Stimulated activated CD4-positive, alpha-beta T cell treated with anti-CD3 and anti-CD28 coated beads, Interleukin-4, amount 100 ng/mL, for 1 hour (primary cell): Measurements from ENCODE around the gene SMIM24.
"Not testable (repeated sequence)": the region's sequence is repeated elsewhere in the genome, so short reads cannot be mapped to it uniquely, and the experiment has no call there.

Source experiments
- DNase-seq: peaks from one replicate; pipeline ENCODE4 v3.0.0-alpha.2; 2020

The SMIM24 gene

GRCh38 chr19:3454656-3455392, 25.5 kb downstream of the SMIM24 start:
- no peak for DNase-seq

DNA sequence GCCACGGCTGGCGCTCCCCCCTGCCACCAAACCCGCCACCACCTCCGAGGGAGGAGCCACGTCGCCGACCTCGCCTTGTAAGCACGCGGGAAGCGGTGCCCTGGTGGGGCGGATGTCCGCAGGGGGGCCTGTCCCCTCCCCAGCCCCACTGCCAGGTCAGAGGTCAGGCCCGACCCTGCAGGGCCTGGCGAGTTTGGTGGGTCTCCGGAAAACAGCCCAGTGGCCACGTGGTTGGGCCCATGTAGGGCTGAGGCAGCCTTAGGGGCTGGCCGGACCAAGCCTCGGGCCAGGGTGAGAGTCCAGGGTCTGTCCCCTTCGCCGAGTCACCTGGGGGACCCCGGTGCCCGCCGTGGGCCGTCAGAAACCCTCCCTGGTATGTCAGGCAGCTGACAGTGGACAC, 26.5 kb downstream of the SMIM24 start:
- DNase-seq, result no peak

GRCh38 chr19:3452942-3453214, 27.4 kb downstream of the SMIM24 start:
- DNase-seq, result not testable (repeated sequence)

DNA sequence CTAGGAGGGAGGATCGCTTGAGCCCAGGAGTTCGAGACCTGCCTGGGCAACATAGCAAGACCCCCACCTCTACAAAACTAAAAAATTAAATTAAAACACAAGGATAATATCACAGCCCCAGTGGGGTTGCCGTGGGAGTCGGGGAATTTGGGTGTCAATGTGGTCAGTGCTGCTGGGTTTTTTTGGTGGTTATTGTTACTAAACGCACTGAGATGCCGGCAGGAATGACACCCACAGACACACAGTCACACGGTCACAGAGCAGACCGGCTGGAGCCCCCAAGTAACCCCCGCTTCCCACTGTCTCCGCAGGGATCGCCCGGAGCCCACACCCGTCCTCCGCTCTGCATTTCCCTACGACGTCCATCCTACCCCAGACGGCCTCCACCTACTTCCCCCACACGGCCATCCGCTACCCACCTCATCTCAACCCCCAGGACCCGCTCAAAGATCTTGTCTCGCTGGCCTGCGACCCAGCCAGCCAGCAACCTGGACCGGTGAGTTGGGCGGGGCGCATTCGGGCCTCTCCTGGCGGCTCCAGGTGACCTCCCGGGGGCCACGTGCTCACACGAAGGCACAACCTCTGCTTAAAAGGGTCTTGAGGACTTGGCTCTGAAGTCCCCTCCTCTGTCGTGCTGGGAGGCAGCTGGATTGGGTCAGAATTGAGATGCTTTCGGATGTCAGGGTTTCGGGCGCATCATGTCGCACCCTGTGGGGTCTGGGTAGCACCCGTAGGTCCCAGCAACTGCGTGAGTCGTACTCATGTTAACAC, 28.0 kb downstream of the SMIM24 start:
- no peak for DNase-seq

DNA sequence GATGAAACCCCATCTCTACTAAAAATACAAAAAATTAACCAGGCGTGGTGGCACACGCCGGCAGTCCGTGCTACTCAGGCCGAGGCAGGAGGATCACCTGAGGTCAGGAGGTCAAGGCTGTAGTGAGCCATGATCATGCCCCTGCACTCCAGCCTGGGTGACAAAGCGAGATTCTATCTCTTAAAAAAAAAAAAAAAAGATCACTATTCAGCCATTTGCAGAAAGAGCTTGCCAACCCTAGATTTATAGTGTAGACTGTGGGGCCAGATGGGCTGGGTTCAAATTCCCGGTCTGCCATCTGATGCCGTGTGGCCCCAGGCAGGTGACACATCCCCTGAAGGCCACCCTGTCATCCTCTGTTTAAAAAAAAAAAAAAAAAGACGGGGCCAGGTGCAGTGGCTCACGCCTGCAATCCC, 28.9 kb downstream of the SMIM24 start:
- no peak for DNase-seq

DNA sequence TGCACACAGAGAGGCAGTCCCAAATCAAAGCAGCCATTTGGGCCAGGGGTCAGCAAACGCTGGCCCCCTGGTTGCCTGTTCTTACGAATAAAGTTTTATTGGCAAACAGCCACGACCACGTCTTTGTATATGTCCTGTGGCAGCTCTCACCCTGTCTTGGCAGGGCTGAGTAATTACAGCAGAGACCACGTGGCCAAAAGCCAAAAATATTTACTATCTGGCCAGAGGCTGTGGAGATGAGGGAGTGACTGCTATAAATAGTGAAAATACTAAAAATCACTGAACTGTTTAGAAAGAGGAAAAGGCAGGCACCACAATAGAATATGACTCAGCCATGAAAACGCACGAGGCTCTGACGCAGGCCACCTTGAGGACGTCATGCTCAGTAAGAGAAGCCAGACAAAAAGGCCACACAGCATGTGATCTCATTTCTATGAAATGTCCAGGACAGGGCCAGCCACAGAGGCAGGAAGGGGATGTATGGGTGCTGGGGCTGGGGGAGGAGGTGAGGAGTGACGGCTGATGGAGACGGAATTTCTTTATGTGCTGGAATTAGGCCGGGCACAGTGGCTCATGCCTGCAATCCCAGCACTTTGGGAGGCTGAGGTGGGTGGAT, 29.4 kb downstream of the SMIM24 start:
- DNase-seq, result no peak

DNA sequence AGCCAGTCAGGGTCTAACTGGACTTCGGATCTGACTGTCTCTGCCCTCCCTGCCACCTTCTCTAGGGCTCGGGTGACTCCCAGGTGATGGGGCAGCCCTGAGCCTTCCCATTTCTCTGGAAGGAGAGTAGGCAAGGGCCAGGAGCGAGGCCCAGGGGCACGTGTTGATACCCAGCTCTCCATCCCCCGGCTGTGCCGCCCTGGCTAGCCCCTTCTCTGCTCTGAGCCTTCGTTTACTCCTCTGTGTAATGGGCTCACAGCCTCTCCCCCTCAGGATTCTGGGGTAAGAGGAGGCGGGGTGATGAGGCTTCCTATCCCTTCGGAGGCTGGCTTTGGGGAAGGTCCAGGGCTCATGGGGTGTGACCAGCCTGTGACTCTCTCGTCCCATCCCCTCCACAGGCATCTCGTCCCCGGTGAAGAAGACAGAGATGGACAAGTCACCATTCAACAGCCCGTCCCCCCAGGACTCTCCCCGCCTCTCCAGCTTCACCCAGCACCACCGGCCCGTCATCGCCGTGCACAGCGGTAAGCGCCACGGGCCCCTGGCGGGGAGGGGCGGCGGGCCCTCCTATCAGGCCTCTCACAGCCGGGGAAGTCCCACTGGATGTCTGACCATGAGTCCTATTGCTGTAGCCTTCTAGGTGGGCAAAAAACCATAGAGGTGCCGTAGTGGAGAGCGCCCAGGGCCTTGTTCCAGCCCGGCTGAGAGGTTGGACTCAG, 31.6 kb downstream of the SMIM24 start:
- DNase-seq, result no peak

DNA sequence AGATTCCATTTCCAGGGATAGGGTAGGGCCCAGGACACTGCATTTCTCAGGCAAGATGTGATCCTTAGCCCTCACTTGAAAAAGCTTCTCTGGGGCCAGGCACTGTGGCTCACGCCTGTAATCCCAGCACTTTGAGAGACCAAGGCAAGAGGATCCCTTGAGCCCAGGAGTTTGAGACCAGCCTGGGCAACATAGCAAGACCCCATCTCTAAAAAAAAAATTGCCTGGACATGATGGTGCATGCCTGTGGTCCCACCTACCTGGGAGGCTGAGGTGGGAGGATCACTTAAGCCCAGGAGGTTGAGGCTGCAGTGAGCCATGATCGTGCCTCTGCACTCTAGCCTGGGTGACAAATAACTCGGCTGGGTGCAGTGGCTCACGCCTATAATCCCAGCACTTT, 33.7 kb downstream of the SMIM24 start:
- DNase-seq, result not testable (repeated sequence)

DNA sequence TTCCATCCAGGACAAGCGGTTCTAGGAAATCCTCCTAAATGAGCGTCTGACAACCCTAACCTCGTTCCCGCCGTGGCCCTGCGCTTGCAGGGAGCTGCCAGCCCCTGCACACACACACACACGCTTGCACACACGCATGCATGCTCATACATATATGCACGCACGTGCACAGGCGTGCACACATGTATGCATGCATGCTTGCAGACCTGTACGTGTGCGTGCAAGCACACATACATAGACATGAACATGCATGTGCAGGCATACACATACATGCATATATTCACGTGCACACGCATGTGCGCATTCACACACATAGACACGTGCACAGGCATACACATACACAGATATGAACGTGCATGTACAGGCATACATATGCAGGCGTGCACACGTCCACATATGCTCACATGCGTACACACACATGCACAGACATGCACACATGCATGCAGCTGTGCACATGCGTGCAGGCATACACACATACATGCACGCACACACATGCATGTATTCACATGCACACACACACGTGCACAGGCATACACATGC, 35.6 kb downstream of the SMIM24 start:
- DNase-seq, result no peak

DNA sequence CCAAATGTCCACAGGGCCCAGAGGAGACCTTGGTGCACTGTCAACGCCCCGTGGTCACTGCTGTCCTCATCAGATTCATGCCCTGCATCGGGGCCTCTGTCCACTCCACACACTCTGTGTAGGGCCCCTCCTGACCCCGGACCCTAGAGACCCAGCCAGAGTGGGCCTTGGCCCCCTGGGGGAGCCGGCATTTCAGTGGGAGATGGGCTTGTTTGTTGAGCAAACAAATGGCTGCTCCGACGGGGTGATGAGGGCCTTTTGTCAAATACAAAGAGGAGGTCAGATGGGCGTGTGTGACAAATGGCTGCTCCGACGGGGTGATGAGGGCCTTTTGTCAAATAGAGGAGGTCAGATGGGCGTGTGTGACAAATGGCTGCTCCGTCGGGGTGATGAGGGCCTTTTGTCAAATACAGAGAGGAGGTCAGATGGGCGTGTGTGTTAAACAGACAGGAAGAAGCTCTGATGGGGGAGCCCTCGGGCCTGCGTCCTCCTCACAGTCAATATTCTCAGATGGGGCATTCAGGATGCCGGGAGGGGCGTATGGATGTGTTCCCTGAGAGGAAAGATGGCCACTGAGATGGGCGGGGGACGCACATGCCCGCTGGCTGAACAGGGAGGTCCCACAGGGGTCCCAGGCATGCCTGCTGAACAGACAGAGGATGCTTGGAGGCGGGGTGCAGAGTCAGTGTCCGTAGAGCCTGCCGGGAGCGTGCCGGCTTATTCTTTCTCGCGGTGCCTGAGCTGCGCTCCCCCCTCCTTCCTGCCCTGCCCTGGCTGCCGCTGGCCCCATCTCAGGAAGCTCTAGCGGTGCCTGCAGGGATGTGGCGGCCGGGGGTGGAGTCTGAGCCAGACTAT, 36.3 kb downstream of the SMIM24 start:
- no peak for DNase-seq

GRCh38 chr19:3442487-3443071, 37.7 kb downstream of the SMIM24 start:
- no peak for DNase-seq

GRCh38 chr19:3441986-3442329, 38.4 kb downstream of the SMIM24 start:
- DNase-seq, result no peak

DNA sequence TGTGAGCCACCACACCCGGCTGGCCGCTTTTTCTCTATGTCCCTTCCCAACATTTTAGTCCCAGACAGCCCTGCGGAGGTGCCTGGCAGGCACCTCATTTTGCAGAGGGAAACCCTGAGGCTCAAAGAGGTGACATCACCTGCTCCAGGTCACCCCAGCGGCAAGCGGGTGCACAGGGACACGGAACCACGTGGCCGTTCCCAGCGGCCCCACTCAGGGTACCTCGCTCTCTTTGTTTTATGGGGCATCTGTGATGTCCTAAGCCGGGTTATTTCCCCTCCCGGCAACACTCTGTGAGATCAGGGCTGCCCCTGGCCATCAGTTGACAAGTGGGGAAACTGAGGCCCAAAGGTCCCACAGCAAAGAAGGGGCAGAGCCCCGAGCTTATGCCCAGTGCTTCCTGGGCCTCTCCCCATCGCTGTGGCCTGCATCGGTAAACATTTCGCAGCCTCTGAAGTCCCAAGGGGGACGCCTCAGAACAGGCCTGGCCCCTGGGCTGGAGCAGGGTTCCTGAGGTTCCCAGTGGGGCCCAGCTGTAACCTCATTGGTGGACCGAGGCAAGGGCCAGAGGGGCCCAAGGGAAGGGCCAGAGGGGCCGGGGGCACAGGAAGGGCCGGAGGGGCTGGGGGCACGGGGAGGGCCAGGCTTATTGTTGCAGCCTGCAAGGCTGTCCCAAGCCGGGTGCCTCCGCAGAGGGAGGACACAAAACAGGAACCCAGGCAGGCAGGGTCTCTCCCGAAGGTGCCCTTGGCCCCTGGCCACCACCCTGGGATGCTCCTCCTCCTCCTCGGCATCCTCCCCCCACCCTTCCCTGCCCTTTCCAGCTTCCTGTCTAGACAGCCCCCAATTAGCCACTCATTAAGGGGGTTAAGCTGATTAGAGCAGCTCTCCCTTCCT, 39.0 kb downstream of the SMIM24 start:
- no peak for DNase-seq

- DNase-seq, result peak; percentile 62
Measured at GRCh38 chr19:3440082-3440481, 40.2 kb downstream of the SMIM24 start.

- DNase-seq, result peak; percentile 97
Measured at GRCh38 chr19:3434630-3435553, 45.4 kb downstream of the SMIM24 start.

- no peak for DNase-seq
Measured at GRCh38 chr19:3433805-3434540, 46.4 kb downstream of the SMIM24 start.

DNA sequence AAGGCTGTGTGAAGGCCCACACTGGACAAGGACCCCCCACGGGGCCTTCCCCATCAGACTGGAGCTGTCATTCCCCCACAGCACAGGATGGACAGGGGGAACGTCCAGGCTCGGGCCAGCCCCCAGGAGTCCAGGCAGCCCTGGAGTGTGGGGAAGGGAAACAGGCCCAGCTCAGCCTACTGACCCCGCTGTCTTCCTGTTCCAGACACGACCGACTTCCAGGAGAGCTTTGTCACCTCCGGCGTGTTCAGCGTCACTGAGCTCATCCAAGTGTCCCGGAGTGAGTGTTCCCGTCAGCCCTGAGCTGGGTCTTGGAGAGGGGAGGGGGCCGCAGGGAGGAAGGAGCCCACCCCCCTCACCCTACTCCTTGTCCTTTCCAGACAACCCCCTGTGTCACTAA, 47.0 kb downstream of the SMIM24 start:
- no peak for DNase-seq

DNA sequence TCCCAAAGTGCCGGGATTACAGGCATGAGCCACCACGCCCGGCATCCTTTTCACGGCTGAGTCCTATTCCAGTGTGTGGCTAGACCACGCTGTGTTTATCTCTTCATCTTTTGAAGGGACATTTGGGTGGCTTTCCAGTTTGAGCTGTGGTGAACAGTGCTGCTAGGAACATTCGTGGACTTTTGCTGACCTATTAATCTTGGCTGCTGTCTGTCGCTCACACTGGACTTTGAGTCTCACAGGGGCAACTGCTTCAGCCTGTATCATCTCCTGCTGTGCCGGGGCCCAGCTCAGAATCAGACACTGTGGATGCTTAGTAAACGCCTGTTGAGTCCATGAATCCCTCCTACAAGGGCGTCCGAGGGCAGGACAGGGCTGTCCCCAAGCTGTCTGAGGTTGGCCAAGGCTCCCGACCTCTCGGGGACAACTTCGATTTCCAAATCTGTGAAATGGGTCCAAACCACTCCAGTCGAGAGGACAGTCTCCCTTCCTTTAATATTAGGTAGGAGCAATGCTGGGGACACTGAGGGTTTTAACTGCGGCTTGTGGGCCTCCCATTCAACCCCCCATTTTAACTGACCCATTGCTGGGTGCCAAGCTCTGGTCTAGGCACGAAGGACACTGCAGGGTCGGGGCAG, 48.4 kb downstream of the SMIM24 start:
- no peak for DNase-seq

GRCh38 chr19:3430366-3430680, 50.0 kb downstream of the SMIM24 start:
- not testable (repeated sequence) for DNase-seq
